ENCODE data around the gene RANBP3. TPM values are rescaled to one million over a fixed set of nuclear protein-coding genes. Genes with fewer than 3 reads are reported as not detected.

RANBP3 gene
- total RNA-seq, 3 donors from 2014 or later, result 54.4 to 66.2 (median 64.9) TPM

DNA sequence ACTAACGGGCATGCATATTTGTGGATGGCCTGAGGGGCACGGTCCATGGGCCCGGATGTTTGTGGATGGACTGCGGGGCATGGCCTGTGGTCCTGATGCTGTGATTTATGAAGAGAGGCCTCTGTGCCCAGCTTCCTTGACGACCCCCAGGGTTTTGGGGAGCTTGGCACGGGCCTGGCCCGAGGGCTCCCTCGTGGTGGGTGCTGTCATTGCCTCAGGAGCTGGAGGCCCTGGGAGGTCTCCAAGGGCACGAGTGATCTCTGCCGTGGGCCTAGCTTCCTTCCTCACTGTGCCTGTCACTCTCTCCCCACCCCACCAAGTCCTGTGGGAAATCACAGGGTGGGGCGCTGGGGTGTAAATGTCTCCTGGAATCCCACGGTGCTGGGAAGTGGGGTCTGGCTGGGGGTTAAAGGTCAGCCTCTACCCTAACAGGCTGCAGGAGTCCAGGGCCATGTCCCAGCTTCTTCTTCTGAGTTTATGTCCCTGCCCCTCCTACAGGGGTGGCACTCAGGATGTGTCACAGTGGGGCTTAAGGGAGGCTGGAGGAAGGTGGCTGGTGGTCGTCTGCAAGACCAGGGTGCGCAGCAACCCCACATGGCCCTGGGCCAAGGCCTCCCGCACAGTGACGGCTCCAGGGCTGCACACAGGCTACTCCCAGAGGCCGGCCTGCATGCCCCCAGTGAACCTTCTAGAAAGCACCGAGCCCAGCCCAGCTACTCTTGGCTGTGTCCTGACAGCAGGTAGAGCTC lies 27.6 kb upstream of the RANBP3 start:
- Histone ChIP-seq H3K9me3 (no peaks in the 10 kb centered on the region), H3K36me3 (no peaks in the 10 kb centered on the region), H3K27ac (no peak overlapping the region), H3K27me3 (no peaks in the 10 kb centered on the region), H3K4me1 (no peaks in the 10 kb centered on the region), H3K4me3 (no peak overlapping the region)
- no peak for DNase-seq (ENCODE audit: low spot score in 2 of 2)
- TF ChIP-seq POLR2AphosphoS5 (IDR thresholded peaks at IDR 0.05), result no peak
- TF ChIP-seq, protein P1, sequence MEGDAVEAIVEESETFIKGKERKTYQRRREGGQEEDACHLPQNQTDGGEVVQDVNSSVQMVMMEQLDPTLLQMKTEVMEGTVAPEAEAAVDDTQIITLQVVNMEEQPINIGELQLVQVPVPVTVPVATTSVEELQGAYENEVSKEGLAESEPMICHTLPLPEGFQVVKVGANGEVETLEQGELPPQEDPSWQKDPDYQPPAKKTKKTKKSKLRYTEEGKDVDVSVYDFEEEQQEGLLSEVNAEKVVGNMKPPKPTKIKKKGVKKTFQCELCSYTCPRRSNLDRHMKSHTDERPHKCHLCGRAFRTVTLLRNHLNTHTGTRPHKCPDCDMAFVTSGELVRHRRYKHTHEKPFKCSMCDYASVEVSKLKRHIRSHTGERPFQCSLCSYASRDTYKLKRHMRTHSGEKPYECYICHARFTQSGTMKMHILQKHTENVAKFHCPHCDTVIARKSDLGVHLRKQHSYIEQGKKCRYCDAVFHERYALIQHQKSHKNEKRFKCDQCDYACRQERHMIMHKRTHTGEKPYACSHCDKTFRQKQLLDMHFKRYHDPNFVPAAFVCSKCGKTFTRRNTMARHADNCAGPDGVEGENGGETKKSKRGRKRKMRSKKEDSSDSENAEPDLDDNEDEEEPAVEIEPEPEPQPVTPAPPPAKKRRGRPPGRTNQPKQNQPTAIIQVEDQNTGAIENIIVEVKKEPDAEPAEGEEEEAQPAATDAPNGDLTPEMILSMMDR (IDR thresholded peaks at IDR 0.05), result no peak
- no peak for TF ChIP-seq POLR2A (IDR thresholded peaks at IDR 0.05)
- intact Hi-C loops (cut with DNase I; ENCODE audit: low total_unique reads), result no loop called here

DNA sequence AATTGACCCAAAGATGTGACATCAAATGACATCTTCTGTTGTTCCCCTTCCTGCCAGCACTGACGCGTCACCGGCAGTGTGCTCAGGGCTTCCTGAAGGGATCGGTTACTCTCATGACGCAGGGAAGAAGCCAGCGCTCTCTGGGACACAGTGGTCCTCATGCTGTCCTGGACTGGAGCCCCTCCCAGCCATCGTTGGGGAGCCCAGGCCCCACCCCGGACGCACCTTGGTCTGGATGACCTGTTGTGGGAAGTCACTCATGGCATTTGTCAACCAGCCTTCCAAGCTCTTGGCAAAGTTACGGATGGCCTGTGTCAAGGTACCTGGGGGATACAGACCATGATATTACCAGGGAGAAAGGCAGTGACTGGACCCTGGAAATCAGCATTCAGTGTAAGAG lies 26.0 kb upstream of the RANBP3 start:
- H3K36me3 ChIP-seq, result no peaks in the 10 kb centered on the region
- H3K9me3 ChIP-seq, result no peaks in the 10 kb centered on the region
- TF ChIP-seq, protein P1 (IDR thresholded peaks at IDR 0.05), result no peak
- TF ChIP-seq POLR2A (IDR thresholded peaks at IDR 0.05), result no peak
- no peak for TF ChIP-seq POLR2AphosphoS5 (IDR thresholded peaks at IDR 0.05)
- H3K4me3 ChIP-seq, result no peak overlapping the region
- DNase-seq (ENCODE audit: low spot score in 2 of 2), result no peak
- H3K27me3 ChIP-seq, result no peaks in the 10 kb centered on the region
- H3K27ac ChIP-seq, result no peak overlapping the region
- no peaks in the 10 kb centered on the region for H3K4me1 ChIP-seq
- intact Hi-C loops (cut with DNase I; ENCODE audit: low total_unique reads), result no loop called here

- H3K4me1 ChIP-seq, result no peaks in the 10 kb centered on the region
- intact Hi-C loops (cut with DNase I; ENCODE audit: low total_unique reads), result no loop called here
- TF ChIP-seq, protein P1 (IDR thresholded peaks at IDR 0.05), result no peak
- TF ChIP-seq POLR2A (IDR thresholded peaks at IDR 0.05), result no peak
- no peak for TF ChIP-seq POLR2AphosphoS5 (IDR thresholded peaks at IDR 0.05)
- DNase-seq (ENCODE audit: low spot score in 2 of 2), result no peak
- H3K9me3 ChIP-seq, result no peaks in the 10 kb centered on the region
- no peaks in the 10 kb centered on the region for H3K36me3 ChIP-seq
- H3K27ac ChIP-seq, result no peak overlapping the region
- no peaks in the 10 kb centered on the region for H3K27me3 ChIP-seq
- no peak overlapping the region for H3K4me3 ChIP-seq
Observed at GRCh38 chr19:6002591-6002990, 24.7 kb upstream of the RANBP3 start.

DNA sequence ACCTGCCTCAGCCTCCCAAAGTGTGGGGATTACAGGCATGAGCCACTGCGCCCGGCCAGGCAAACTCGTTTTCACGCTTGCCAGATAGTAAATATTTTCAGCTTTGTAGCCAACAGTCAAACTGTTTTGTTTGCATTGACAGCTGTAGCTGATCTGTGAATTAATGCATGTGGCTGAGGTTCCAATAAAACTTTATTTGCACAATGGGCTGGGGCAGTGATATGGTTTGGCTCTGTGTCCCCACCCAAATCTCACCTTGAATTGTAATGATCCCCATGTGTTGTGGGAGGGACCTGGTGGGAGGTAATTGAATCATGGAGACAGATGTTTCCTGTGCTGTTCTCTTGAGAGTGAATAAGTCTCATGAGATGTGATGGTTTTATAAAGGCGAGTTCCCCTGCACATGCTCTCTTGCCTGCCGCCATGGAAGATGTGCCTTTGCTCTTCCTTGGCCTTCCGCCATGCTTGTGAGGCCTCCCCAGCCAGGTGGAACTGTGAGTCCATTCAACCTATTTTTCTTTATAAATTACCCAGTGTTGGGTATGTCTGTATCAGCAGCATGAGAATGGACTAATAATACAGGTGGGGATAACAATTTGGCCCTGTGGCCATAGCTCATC lies 22.4 kb upstream of the RANBP3 start:
- Histone ChIP-seq H3K4me1 (no peaks in the 10 kb centered on the region), H3K4me3 (no peak overlapping the region), H3K27me3 (no peaks in the 10 kb centered on the region), H3K36me3 (no peaks in the 10 kb centered on the region), H3K27ac (no peak overlapping the region), H3K9me3 (no peaks in the 10 kb centered on the region)
- TF ChIP-seq POLR2A (IDR thresholded peaks at IDR 0.05) (no peak), POLR2AphosphoS5 (IDR thresholded peaks at IDR 0.05) (no peak)
- TF ChIP-seq, protein P1 (IDR thresholded peaks at IDR 0.05), result no peak
- intact Hi-C loops (cut with DNase I; ENCODE audit: low total_unique reads), result no loop called here
- no peak for DNase-seq (ENCODE audit: low spot score in 2 of 2)

DNA sequence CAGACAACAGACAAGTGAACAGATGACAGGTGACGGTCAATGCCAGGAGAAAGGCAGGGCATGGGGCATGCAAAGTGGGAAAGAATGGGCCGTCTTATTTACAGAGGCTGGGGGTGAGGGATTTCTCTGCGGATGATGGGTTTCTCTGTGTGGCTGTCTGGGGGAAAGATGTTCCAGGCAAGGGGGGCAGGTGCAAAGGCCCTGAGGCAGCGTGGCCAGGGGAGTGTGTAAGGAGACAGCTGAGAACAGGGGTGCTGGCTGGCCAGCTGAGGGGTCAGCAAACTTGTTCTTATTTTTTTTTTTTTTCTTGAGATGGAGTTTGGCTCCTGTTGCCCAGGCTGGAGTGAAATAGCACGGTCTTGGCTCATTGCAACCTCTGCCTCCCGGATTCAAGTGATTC lies 21.8 kb upstream of the RANBP3 start:
- no peak for DNase-seq (ENCODE audit: low spot score in 2 of 2)
- no peaks in the 10 kb centered on the region for H3K9me3 ChIP-seq
- H3K27ac ChIP-seq, result no peak overlapping the region
- H3K4me3 ChIP-seq, result no peak overlapping the region
- intact Hi-C loops (cut with DNase I; ENCODE audit: low total_unique reads), result no loop called here
- H3K36me3 ChIP-seq, result no peaks in the 10 kb centered on the region
- H3K27me3 ChIP-seq, result no peaks in the 10 kb centered on the region
- H3K4me1 ChIP-seq, result no peaks in the 10 kb centered on the region
- TF ChIP-seq POLR2AphosphoS5 (IDR thresholded peaks at IDR 0.05) (no peak), POLR2A (IDR thresholded peaks at IDR 0.05) (no peak)
- TF ChIP-seq, protein P1 (IDR thresholded peaks at IDR 0.05), result no peak
